Activated CD8-positive, alpha-beta memory T cell treated with anti-CD3 and anti-CD28 coated beads, Interleukin-2, amount 50 U/mL, for 24 hours (primary cell): Measurements from ENCODE around the gene ARPC2.
"Not testable (repeated sequence)": the region's sequence is repeated elsewhere in the genome, so short reads cannot be mapped to it uniquely, and the experiment has no call there.

ENCODE experiments used
- DNase-seq: peaks from one replicate; pipeline ENCODE4 v3.0.0-alpha.2; 2020; ENCODE audit errors: extremely low read depth

ARPC2 gene

DNA sequence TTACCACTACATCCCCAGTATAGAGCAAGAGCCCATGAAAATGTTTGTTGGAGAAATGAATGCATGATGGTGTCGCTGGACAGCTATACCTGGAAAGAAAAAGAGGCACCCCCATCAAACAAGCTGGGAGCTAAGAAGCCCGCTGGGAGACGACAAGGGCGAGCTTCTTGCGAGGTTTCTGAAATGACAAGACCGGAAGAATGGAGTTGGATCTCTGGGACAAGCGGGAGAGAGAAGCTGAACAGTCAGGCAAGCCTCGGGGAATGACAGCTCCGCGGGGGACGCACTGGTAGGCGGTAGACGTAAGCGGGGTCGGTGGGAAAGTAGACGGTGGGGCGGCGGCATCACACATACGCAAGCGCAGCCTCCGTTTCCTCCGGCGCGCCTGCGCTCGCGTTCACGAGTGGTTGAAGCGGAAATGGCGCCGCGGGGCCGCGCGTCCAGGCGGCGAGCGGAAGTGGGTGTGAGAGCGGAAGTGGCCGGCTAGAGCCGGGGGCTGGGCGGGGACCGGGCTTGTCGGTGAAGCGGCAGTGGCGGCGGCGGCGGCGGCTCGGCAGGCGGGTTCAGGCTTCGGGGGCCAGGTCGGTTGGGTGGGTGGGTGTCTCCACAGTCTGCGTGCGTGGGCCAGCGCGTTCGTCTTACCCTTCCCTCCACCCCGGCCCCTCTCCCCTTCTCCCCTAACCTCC is at the start of gene ARPC2:
TSS of gene ARPC2 (plus strand) at position 516 of the 686 bp plus-strand sequence. CDS start 282 bp downstream, outside the sequence.
- peak; percentile 83 for DNase-seq

DNA sequence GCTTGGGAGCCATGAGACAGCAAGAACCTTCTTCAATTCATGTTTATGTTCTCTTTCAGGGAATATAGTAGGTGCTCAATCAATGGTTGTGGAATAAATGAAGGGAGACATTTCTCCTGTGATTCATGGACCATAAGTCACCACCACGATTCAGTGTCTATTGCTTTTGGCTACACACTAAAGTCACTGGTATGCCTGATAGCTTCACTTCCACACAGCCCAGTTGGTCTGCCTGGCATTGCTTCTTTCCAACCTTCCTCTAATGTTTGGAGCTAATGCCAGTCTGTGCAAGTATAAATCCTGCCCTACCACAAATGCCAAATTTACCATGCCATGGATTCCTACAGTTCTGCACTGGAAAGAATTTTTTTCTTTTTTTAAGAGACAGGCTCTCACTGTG is 49.0 kb upstream of the ARPC2 start:
- no peak for DNase-seq

DNA sequence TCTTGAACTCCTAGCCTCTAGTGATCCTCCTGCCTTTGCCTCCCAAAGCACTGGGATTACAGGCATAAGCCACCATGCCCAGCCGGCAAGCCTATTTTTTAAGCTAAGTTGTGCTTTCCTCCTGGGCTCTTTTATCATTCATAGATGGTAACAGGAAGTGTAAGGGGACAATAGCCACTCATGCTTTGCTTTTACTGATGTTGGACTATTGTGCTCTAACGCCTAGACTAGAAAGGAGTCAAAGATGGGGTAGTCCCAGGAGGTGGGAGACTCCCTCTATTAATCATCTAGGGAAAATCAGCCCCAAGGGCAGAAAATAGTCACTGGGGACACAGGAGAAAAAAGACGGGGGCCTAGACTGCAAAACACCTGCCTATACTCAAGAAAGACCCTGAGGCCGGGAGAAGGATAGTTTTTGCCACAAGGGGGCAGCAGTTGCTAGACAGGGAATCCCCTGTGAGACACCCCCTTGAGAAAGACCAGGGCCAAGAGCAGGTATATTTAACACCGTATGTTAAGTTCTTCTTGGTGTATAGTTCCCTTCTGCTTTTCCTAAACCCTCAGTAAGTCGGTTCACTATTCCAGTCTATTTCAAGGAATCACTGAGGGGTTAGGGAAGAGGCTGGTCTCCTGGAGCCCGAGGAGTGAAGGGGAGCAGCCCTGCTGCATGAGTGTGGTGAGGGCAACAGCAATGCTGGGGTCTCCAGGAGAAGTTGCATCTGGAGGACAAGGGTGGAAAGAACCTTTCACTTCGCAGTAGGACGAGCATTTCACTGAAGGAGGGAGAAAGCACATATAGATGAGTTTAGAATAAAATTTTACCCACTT is 48.1 kb upstream of the ARPC2 start:
- DNase-seq = peak; percentile 43

DNA sequence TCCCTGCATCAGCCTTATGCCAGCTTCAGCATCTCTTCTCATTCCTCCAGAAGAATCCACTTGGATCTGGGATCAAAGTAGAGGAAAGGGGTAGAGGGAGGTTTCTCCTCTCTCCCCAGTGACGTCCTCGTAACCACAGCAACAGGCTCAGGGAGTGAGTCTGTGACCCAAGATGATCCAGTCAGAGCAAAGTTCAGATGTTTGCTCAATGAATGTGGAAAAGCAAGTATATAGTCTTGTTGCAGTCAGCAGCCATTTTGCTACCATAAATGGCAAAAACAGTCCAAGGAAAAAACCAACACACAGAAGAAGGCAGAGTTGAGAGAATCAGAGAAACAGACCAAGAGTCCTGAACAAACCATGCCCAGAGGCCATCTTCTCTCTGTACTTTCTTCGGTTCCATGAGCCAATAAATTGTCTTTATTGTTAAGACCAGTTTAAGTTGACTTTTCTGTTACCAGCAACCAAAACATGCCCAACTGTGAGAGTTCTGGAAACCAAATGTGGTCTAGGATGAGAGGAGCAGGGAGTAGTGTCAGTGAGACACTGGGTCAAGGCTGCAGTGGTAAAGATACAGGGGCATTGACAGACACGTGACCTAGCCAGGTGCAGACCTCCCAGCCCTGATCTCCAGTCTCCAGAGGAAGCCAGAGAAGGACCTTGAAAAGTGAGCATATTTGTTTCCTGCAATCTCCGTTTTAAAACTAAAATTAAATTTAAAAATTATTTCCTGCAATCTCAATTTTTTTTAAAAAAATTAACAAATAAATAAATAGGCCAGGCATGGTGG is 47.0 kb upstream of the ARPC2 start:
- DNase-seq = no peak

DNA sequence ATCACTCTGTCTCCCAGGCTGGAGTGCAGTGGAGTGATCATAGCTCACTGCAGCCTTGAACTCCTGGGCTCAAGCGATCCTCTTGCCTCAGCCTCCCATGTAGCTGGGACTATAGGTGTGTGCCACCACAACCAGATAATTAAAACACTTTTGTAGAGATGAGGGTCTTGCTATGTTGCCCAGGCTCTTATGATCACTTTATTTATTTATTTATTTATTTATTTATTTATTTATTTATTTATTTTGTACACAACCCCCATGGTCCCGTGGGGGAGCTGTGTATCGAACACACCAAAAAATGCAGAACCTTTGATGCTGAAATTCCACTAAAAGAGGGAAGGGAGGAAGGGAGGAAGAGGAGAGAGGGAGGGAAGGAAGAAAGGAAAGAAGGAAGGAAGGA is 45.2 kb upstream of the ARPC2 start:
- not testable (repeated sequence) for DNase-seq

DNA sequence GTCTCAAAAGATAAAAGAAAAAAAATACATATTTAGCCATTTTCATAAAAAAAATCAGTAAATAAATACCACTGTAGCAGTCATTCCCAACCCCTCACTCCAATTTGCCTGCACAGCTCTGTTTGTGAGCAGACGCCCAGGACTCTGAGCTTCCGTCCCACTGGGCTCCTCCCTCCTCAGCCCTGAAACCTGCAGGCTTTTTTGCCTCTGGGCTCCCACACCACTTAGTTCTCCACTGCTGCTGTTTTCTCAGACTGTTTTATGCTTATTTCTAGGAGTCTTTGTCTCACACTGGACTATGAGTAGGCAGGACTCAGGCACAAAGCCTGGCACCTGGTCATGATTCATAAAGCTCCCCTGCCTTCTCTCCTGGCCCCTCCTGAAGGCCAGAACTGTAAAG is 44.1 kb upstream of the ARPC2 start:
- DNase-seq = no peak

DNA sequence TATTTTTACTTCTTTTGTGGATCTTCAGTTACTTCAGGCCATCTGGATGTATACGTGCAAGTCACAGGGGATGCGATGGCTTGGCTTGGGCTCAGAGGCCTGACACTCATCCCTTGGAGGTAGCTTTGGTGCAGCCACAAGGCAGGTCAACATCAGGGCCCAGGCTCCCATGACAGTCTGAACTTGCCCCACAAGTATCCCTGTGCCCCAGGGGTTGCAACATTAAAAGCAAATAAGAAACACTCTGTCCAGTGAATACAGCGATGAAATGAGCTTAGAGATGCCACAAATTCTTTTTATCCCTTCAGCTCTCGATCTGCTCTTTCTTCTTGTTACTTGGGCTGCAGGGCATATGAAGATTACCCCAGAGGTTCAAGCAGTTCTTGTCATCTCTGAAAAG is 37.2 kb upstream of the ARPC2 start:
- no peak for DNase-seq

DNA sequence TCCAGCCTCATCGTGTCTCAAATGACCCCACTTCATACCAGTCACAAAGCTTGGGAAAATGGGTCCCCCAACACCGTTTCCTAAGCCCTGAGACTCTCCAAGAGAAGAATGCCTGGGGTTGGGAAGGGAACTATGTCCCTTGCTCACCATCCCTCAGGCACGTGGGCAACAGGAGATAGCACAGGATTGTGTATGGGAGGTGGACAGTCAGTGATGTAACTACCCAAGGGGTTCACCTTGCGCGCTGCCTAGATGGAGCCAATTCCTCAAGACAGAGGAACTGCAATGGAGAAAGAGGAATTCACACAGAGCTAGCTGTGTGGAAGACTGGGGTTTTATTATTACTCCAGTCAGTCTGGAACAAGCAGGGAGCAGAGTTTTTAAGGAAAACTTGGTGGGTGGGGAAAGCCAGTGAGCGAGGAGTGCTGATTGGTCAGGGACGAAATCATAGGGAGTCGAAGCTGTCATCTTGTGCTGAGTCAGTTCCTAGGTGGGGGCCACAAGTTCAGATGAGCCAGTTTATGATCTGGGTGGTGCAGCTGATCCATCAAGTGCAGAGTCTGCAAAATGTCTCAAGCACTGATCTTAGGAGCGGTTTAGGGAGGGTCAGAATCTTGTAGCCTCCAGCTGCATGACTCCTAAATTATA is 36.4 kb upstream of the ARPC2 start:
- DNase-seq = no peak

DNA sequence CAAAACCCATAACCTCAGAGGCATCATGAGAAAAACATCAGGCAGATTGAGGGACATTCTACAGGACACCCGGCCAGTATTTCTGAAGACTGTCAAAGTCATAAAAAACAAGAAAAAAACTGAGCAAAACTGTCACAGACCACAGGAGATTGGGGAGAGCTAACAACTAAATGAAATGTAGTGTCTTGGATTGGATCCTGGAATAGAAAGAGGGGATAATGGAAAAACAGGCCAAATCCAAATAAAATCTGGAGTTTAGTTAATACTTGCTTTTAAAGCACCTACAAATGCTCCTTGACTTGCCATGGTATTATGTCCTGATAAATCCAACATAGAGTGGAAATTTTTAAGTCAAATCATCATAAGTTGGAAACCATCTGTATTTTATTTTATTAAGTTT is 32.7 kb upstream of the ARPC2 start:
- no peak for DNase-seq

DNA sequence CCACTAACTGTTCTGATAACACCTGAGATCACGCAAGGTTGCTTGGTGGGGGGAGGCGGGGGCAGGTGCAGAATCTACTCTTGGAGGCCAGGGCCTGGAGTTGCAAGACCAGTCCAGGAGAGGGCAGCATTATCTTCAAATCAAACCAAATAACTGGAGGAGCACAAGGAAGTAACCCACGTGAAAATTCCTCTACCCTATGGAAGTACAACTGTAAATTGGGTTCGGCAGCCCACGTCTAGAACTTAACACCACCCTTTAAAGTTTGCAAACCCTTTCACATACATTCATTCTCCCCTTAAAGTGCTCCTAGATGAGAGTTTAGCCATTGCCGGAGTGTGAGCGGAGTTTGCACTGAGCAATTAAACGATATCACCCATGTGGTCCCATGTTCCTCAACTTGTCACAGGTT is 30.6 kb upstream of the ARPC2 start:
- peak; percentile 20 for DNase-seq

DNA sequence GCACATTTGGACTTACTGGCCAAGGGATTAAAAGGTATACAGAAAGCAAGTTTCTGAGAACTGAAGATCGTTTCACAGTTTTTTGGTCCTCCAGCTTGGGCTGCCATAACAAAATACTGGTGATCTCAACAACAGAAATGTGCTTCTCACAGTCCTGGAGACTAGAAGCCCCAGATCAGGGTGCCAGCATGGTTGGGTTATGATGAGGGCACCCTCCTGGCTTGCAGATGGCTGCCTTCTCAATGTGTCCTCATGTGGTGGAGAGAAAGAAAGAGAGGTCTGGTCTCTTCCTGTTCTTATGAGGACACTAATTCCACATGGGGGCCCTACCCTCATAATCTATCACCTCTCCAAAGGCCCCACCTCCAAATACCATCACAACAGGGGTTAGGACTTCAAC is 30.1 kb upstream of the ARPC2 start:
- DNase-seq = no peak

DNA sequence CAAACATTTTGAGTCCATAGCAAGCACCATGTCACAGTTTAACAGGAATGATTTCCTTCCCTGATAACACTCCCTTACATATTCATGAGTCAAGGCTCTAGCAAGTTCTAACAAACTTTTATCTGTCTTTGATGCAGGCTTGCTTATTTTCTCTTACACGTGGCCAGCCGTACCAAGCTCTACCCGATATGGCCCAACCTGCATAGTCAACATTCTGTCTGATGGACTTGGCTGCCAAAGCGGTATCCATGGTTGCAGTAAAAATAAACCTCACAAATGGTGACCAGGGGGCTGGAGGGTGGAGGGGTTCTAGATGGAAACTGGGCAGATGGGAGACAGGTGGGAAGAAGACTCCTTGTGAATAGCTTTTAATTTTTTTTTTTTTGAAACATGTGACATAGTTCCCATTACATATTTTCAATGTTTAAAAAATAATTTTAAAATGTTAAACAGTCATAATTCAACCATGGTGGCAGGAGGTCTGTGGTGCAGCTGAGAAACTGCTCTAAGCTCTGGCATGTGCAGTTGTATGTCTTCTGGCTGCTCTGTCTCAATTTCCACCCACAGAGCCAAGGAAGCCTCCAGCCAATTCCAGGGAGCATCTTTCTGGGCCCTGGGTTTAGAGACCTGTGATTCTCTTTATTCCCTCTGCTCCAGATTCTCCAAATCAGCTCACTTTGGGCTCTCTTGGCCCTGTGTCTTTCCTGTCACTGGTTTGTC is 29.5 kb upstream of the ARPC2 start:
- no peak for DNase-seq

DNA sequence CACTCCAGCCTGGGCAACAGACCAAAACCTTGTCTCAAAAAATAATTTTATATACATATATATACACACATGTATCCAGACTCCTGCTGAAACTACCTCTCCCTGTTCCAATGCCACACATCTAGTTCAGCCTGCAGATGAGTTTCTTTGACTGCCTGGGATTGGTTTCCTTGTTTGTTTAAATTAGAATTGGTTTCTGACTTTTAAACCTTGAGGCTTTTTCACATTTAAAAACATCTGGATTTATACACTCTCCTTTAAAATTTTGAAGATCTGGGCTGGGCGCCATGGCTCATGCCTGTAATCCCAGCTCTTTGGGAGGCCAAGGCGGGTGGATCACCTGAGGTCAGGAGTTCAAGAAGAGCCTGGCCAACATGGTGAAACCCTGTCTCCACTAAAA is 28.5 kb upstream of the ARPC2 start:
- DNase-seq = no peak

DNA sequence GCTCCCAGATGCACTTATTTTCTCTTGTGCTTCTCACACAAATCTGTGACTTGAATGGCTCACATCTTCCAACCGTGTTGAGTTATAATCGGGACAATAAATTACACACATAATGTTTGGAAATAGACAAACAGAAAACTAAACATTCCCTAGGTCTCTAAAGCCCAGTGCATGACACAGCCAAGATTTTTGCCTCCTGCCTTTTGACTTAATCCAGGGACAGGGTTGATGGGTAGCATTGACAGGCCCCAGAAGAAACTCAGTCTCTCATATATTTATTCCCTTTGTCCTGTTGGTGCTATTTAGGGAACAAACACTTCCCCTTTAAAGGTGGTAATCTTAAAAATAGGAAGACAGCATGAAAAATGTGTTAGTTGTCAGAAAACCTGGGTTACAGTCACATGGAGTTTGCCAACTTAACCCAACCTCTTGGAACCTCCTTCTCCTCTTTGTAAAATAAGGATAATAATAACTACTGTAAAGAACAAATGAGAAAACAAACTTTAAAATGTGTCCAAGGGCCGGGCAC is 24.0 kb upstream of the ARPC2 start:
- no peak for DNase-seq

DNA sequence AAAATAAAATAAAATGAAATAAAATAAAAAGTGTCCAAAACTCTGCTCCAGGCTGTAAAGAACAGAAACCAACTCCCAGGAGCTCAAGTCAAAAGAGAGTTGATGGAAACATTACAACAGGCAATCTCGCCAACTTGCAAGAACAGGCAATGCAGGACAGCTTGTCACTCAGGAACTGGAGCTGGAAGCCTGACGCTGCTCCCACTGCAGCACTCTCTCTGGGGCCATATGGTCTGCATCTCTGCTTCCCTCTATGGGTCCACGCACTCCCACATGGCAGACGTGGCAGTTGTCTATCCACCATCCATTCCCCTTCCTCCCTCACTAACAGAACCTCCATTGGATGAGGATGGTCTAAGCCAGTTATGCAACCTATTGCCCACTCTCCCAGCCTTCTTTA is 23.3 kb upstream of the ARPC2 start:
- no peak for DNase-seq

DNA sequence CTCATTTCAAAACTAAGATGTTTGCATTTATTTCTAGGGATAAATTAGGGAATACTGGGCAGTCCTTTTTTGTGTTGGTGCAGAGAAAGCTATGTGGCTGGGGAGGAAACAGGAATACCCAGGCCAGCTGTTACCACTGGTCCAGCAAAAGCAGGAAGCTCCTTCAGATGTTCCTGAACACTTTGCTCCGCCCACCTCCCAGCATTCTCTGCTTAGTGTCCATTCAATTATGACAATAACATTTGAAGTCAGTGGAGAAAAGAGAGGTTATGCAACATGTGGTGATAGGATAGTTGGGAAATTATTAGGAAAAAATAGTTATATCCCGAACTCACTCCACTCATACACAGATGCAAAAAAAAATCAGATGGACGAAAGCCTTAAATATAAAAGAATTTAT is 22.1 kb upstream of the ARPC2 start:
- DNase-seq = no peak

DNA sequence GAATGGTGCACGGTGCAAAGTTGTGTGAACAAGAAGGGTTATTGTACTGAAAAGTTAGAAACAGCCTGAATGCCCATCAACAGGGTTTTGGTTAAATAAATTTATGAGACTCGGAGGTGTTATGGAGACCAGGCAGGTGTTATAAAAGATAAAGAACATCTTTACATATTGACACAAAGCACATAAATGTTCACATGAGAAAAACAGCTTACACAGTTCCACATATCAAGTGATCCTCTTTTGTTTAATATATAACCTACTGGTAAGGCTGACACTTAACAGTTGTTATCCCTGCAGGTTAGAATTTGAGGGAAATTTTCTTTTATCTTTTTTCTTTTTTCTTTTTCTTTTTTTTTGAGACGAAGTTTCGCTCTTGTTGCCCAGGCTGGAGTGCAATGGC is 20.0 kb upstream of the ARPC2 start:
- DNase-seq = no peak

DNA sequence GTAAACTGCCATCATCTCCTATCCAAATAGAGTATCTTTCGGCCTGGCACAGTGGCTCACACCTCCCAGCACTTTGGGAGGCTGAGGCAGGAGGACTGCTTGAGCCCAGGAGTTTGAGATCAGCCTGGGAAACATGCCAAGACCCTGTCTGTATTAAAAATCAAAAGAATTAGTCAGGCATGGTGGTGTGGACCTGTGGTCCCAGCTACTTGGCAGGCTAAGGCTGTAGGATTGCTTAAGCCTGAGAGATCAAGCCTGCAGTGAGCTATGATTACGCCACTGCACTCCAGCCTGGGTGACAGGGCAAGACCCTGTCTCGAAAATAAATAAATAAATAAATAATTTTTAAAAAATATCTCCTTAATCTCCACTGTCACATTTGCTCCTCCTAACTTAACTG is 14.7 kb upstream of the ARPC2 start:
- DNase-seq = no peak

DNA sequence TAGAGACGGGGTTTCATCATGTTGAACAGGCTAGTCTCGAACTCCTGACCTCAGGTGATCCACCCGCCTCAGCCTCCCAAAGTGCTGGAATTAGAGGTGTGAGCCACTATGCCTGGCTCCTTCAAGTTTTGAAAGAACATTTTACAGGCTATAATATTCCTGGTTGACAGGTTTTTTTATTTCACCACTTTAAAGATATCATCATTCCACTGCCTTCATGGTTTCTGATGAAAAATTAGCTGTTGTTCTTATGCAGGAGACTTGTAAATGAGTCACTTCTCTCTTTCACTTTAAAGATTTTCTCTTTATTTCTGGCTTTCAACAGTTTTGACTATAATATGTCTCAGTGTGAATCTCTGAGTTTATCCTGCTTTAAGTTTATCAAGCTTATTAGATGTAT is 7.9 kb upstream of the ARPC2 start:
- no peak for DNase-seq

DNA sequence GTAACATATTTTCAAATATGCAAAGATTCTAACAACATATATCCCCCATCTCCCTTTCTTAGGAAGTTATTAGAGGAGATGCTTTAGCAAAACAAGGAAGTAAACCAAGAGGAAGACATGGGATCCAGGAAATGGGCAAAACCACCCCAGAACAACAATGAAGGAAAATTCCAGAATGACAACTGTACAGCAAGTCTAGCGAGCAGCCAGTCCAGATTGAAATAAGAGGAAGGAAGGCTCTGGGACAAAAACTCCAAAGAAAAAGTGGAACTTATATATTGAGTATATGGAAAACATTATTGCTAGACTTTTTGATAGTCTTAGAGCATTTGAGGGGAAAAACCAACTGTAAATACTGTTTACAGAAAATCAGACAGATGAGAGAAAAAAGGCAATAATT is 2.9 kb upstream of the ARPC2 start:
- DNase-seq = no peak

DNA sequence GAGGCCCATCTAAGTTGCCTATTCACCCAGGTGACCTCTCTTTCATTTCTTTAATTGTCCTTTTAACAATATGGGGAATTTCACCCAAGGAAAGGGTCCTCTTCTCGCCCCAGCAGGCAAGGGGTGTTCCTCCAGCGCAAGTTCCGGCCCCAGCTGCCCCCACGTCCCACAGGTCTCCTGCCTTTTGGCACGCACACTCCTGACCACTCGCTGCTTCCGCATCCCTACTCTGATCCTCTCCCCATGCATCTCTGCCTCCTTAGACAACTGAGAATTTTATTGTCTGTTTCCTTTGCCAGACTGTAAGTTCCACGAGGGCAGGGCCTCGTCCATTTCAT is 684 bp upstream of the ARPC2 start:
- no peak for DNase-seq
